Pons (tissue), 1 donor: ENCODE measurements around the gene MSRB2.
"Not testable (repeated sequence)": the region's sequence is repeated elsewhere in the genome, so short reads cannot be mapped to it uniquely, and the experiment has no call there.

ENCODE experiments used
- DNase-seq: peaks from one replicate; pipeline ENCODE4 v3.0.0-alpha.2; 2016; ENCODE audit warnings: low spot score

The MSRB2 gene

DNA sequence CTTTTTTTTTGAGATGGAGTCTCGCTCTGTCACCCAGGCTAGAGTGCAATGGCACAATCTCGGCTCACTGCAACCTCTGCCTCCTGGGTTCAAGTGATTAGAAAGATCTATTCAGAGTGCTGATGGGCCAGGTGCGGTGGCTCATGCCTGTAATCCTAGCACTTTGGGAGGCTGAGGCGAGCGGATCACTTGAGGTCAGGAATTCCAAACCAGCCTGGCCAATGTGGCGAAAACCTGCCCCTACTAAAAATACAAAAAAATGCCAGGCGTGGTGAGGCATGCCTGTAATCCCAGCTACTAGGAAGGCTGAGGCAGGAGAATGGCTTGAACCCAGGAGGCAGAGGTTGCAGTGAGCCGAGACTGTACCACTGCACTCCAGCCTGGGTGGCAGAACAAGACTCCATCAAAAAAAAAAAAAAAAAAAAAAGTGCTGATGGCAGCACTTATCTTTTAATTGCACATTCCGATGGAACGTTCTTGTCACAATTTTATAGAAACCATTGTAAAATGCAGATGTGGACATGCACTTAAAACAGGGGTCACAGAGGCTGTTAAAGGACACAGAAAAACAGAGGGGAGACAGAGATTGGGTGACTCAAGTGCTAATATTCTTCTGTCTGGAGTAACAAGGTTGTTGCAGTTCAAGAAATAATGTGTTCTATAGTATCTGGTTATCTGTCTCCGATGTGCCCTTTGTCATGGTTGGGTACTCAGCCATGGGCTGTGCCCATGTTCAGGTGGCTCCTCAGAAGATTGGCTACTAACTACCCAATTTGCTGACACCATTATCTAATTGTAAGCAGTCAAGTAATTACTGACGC, 25.1 kb upstream of the MSRB2 start:
- not testable (repeated sequence) for DNase-seq

DNA sequence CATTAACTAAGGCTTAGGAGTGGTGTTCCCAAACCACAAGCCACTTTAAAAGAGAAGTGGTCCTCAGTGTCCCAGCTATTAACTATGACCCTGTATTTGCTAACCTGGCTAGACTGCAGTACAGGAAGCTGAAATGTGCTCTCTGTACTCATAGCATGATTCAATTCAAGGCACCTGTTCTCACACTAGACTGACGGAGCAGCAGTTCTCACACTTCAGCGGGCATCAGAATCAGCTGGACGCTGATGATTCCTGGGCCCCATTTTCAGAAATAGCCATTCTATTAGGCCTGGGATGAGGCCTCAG, 24.5 kb upstream of the MSRB2 start:
- no peak for DNase-seq

DNA sequence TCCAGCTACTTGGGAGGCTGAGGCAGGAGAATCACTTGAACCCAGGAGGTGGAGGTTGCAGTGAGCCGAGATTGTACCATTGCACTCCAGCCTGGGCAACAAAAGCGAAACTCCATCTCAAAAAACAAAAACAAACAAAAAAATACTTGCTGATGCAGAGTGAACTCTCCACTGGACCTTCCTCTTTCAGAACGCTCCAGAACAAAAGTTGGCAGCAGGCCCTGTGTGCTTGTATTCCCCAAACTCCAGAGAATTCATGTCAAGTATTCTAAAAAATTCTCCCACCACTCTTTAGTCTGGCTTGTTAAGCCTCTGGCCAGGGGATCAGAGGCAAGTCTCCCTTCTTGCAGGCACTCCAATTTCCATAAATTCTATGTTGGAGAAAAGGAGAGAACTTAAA, 22.8 kb upstream of the MSRB2 start:
- DNase-seq, result peak; percentile 14

DNA sequence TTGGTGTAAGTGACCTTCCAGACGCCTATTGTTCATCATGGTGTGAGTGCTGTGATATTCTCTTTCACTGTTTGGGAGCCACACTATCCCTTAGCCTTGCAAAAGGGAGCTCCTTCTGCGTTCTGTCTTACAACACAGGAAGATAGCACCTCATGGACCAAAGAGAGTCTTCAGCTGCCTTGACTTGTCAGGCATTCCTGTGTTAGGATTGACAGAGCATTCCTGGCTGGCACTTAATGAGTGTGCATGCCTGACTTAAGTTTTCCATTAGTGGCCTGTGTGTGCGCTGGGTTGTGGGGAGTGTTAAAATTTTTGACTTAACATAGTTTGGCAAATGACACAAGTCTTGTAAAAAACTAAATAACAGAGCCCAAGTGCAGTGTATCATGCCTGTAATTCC, 21.9 kb upstream of the MSRB2 start:
- DNase-seq, result no peak

DNA sequence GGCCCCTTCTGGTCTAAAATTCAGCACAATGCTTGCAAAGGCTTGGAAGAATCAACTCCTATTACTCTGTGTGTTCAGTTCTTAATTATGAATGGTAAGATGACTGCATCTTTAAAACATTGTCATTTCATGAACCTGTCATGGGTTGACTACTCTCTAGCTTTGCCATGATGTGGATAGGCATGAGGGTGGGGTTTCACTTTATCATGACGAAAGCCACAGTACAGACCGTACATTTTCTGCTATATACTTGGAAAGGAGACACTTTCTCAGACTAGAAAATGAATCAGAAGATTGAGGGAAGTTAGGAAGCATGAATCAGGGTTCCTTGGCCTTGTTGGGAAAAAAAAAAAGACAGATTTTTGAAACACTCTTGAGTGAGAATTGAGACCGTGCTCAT, 19.7 kb upstream of the MSRB2 start:
- DNase-seq, result no peak

DNA sequence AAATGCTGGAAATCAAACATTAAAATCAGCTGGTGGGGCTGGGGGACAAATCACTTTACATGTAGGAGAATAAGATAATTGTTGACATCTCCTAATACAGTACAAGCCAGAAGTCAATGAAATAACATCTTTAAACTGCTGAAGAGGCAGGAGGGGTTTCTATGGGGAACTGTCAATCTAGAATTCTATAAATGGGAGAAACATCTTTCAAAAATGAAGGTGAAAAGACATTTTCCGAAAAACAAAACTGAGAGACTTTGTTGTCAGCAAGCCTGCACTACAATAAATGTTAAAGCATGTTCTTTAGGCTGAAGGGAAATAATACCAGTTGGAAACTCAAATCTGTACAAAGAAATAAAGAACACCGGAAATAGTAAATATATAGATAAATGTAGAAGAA, 17.3 kb upstream of the MSRB2 start:
- no peak for DNase-seq

DNA sequence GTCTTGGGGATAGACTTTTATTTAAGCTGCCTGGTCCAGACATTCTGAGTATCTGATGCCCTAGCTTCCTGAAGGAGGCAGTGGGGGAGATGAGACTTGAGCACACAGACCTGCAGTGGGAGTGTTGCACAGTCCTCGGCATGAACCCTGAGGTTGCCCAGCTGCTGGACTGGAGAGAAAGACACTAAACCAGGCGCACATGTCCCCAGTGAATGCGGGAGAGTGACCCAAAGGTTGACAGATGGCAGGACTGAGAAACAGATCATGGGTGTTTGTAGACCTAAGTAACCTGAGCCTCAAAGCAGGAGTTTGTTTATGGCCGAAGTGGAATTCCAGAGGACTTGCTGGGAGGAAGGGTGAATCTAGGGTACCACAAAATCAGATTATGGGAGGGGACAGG, 15.7 kb upstream of the MSRB2 start:
- DNase-seq, result no peak

DNA sequence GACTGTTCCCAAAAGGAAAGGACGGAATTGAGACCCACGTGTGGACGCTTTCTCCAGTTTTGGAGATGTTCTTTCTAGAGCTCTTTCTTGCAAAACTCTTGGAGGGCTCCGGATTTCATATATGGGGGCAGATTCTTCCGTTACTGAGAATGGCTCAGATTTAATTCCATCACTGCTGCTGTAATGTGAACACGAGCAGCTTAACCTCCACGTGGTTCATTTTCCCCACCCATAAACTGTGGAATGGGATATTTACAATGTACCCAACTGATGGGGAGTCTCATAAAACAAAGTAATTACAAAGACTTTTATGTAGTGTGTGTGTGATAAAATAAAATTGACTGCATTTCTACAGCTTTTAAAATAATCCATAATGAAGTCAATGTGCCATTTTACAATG, 15.1 kb upstream of the MSRB2 start:
- no peak for DNase-seq

DNA sequence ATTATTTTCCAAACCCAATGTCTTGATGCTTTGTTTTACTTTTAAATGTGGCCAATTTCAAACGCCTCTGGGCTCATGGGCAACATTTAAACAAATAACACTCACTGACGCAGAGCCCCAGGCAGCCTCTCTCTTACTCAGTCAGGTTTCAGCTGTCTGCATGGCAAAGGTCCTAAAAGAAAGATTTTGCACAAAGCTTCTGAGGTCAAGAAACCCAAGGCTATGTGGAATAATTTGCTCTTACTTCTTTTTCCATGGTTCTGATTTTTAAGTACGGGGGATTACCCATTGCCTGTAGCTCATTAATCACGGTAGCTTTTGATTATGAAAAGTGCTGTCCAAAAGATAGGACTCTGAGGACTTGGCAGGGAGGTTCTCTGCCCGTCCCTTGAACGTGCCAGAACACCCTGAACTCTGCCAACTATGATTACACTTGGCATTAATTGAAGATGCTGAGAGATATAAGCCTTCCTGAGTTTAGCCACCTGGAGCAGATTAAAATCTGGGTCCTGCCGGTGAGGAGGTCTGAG, 14.1 kb upstream of the MSRB2 start:
- DNase-seq, result no peak

DNA sequence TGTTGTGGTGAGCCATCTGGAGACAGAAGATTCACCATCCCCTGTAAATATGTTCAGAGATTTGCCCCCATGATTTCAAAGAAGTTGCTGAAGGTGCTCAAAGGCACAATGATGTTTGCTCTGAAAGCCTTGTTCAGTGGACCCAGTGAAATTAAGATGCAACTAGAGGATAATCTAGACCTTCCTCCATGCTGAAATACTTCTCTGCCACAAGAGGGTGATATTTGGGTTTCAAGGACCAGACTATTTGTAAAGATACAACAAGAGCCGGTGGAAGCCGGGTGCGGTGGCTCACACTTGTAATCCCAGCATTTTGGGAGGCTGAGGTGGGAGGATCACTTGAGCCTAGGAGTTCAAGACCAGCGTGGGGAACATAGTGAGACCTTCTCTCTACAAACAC, 13.5 kb upstream of the MSRB2 start:
- no peak for DNase-seq

DNA sequence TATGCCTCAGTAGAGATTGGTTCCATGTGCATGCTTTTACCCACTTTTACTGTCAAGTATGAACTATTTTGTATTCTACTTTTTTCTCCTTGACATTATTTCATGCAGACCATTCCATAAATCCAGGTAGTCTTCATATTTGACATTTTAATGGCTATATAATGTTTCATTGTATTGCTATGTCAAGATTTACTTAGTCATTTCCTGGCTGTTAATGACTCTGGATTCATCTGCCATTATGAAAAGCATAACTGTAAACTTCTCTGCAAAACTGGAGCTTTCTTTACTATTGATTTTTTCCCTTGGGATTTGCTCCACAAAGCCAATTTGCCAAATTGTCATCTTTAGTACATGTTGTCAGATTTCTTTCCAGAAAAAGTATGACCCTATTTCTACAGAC, 6.8 kb upstream of the MSRB2 start:
- DNase-seq, result no peak

DNA sequence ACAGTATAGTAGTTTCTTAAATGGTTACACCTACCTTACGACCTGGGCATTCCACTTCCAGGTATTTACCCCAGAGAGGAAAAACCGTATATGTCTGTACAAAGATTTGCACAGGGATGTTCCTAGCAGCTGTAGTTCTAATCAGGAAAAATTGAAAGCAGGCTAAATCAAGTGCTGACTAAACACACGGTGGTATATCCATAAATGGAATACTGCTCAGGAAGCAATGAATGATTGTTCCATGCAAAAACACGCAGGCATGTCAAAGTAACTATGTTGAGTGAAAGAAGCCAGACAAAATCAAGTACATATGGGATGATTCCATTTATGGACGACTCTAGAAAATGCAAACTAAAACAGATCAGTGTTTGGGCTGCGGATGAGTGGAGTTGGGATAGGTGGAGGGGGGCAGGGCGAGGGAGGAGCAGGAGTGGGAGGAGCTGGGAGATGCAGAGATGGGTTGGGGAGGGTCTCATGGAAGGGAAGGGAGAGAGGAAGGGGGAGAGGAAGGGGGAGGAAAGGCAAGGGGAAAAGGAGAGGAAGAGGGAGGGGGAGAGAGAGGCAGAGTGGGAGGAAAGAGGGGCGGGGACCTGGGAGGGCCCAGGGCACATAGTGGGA, 484 bp upstream of the MSRB2 start:
- DNase-seq, result no peak

DNA sequence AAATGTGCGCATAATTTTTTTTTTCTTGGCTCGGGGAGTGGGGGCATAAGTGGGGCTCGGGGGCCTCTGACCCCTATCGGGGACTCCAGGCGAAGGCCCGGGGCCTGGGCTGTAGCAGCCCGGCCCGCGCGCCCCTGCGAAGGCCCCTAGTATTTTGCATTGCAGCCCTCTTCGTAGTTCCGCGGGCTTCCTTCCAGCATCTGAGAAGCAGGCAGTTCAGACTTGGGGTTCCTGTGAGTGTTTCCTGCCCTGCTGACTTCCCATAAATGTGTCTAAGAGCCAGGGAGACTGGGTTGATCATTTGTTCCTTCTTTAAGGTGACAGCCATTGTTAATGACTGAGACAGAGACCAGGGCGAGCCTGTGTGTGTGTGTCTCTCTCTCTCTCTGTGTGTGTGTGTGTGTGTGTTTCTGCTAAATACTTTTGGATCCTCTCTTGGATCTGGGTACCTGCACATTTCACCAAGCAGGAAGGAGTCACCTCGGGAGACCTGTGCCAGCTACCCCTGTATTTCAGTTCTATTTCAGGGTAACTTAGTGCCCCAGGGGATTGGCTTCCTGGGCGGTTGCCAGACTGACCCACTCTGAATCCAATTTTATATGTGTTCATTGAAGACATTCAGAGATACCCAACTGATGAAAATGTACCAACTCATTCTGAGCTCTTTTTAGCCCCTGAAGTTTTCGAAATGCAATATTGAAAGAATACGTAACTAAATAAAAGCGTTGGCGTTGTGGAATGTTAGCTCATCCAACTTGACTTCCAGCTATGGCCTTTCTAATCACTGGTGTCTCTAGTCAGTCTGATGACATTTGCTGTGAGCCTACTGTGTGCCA, 805 bp downstream of the MSRB2 start:
- DNase-seq, result peak; percentile 58

DNA sequence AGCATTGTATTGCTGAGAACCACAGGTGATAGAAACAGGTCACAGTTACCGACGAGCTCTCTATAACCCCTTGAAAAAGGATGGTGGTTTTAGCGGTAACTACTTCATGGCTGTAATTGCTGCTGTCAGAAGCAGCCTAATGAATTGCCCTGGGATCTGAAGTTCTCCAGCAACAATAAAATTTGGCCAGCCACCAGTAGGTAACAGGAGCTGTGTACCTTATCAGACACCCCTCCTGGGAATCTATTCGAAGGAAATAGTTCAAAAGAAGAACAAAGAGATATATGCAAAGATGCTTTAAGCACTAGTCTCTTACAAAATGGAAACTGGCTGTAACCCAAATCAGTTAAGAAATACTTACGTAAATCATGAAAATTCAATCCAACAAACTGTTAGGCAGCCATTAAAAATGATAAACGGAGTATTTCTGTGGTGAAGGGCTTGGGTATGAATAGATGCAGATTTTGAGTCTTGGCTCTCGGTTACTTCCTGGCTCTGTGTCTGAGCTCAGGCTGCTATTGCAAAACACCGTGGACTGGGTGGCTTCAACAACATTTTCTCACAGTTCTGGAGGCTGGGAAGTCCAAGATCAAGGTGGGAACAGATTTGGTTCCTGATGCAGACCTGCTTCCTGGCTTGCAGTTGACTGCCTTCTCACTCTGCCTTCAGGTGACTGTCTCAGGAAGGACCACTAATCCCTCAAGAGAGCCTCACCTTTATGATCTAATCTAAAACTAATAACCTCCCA, 1.6 kb downstream of the MSRB2 start:
- DNase-seq, result no peak

DNA sequence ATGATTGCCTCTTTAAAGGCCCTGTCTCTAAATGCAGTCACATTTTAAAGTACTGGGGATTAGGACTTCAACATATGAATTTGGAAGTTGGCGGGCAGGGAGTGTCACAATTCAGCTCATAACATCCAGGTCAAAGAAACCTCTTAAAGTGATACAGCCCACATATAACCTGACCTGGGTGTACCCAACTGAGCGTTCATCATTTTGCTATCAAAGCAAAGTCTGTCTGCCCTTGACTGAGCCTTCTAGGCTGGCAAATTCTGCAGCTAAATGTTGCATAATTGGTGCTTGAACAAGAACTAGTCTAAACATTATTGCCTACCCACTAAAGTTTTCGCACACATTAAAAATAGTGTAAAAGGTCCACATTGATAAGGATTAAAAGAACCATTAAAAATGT, 3.7 kb downstream of the MSRB2 start:
- DNase-seq, result no peak

DNA sequence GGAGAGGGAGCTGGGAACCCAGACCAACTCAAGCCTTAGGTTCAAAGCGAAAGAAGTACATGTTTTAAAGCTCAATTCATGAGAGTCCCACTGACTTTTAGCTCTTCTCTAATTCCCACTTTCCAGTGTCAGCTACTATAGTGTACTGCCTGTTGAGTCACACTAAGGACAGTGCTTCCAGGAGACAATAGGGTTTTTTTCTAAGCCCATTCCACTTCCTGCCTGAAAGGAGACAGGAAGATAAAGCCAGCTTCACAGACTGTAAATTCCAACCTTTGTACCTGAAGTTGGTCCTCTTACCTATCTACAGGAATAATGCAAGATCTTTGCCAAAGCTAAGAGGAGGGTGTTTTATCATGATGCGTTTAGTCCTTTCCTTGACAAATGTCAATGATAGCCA, 4.4 kb downstream of the MSRB2 start:
- DNase-seq, result peak; percentile 25

DNA sequence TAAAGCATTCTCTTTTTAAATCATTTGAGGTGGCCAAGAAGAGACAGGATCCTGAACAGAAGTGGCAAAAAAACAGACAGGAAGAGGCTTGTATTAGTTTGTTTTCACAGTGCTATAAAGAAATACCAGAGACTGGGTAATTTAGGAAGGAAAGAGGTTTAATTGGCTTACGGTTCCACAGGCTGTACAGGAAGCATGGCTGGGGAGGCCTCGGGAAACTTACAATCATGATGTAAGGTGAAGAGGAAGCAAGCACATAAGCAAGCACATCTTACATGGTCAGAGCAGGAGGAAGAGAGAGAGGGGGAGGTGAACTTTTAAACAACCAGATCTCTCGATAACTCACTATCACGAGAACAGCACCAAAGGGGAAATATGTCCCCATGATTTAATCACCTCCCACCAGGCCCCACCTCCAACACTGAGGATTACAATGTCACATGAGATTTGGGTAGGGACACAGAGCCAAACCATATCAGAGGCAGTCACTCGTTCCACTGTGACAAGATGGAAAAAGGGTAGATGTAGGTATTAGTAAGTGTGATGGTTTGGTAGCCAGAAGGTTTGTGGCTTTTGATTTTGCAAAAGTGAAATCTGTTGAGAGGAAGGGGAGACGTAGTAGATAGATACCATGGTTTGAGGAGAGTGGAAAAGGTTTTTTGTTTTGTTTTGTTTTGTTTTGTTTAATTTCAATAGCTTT, 5.1 kb downstream of the MSRB2 start:
- DNase-seq, result no peak

DNA sequence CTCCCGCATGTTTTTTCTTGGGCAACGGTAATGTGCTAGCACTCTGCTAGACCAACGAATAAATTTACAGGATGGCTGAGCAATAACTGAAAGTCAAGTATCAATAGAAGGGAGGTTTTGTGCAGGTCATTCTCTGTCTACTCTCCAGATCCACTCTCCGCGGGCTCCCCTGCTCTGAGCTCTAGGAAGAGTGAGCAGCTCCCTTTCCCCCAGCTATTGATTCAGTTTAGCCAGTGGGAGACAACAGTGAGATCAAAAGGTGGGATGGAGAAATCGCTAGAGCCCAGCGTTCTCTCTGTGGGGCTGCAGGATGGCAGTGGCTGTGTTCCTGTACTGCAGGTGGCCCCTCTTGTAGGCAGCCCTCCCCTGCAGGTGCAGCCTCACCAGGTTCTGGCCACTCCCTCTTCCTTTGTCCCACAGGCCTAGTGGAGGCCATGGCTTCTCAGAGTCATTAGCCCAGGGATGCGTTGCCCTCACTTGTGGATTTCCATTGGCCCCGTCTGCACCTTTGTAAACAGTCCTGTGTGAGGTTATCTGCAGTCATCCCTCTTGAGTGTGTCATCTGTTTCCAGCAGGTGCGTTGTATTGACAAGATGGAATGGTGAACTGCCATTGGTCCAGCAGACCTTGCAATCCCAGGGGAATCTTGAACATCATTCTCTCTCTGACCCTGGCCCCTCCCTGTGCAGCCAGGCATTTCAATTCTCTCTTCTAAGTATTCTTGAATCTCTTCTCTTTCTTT, 11.1 kb downstream of the MSRB2 start:
- DNase-seq, result no peak

DNA sequence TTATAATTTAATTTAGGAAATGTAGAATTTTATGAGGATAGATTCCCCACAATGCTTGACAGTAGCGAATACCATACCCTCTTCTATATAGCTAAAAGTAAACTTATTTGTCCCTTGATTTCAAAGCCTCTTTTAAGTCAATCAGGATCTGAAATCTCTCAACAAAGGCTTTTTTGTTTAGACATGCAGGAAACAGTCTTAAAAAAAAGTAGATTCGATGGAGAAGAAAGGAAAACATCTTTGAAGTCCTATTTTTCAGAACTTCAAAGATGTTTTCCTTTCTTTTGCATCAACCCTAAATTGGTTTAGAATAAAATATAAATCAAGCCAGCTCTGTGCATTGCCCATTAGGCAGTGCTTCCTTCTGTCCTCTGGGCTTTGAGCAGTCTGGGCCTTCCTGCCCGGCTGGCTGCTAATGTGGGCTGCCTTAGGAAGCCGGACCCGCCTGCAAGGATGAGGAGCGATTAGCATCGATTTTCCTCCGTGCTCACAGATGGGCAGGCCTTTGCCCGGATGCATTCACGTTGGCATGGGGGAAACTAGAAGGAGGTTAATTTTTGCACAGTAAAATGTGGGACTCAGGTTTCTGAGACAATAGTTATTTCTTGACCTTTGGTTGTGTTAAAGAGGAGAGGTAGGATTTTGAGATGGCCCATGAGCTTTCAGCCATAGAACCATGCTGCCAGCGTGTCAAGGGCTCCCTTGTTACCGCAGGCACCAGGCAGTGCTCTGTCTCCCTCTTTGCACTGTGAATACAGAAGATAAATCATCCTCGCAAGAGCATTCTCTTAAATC, 15.5 kb downstream of the MSRB2 start:
- peak; percentile 64 for DNase-seq
